ENCODE data around the gene GLIS1.

GLIS1 gene

DNA sequence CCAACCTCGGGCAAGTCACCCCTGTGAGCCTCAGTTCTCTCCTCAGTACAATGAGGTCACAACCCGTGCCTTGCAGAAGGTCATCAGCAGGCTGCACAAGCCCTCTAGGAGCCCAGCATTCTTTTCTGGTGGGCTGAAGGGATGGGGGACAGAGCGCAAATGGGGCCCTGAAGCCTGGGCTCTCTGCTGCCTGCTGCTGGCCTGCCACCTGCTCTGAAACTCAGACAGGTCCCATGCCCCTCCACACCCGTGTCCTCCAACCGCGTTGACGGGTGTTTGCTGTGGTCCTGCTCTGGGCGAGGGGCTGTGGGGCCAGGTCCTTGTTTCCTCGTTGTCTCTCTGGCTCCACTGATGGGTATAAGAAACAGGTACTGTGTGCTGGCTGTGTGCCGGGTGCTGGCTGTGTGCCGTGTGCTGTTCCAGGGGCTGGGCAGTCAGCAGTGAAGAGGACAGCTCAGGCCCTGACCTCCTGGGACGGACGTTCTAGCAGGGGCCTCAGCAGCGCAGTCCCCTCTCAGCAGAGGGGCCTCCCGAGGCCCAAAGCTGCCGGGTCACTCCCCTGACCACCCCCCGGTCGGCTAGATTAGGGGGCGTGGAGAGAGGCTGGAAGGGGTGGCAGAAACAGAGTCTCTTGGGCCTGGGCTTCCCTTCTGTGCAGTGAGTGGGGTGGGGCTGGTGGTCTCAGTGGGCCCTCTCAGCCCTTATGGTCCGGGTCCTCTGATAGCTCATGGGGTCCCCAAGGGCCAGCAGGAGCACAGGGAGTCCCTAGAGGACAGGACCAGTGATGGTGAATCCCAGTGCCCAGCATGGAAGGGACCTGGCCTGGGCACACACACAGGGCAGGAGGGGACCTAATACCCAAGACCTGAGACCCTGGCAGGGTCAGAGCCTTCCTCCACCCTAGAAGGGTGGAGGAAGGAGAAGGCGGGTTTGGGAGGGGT lies 237.6 kb downstream of the GLIS1 start:
- no peak for DNase-seq

DNA sequence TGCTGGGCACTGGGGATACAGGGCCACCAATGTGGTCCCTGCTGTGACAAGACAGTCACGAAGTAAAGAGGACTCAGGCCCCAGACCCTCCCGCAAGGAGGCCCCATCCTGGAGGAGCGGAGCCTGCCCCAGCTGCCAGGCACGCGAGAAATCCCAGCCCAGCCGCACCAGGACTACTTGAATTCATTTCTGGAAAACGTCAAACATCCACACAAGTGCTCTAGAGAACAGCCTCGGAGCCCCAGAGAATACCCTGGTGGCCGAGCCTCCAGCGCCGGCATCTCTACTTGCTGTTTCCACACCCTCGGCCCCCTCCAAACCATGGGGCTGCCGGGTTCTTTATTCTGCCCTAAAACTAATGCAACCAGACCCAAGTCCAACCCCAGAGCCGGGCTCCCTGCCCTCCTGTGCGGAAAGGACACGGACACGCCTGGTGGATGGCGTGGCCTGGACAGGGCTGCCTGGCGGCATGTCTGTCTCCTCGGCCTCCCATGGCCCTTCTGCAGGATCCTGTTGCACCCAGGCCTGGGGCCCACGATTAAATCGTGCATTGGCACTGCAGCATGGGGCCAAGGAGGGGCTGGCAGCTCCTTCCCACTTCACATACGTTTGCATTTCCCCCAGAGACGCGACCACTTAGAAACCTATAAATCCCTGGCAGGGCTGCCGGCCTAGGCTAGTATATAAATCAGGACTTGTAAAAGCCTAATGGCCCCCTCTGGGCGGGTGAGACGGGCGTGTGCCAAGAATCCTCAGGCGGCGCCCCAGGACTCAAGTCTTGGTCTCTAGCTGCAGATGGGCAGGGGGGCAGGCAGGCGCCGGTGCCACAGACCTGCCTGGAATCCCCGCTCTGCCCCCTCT lies 238.5 kb downstream of the GLIS1 start:
- DNase-seq: no peak

DNA sequence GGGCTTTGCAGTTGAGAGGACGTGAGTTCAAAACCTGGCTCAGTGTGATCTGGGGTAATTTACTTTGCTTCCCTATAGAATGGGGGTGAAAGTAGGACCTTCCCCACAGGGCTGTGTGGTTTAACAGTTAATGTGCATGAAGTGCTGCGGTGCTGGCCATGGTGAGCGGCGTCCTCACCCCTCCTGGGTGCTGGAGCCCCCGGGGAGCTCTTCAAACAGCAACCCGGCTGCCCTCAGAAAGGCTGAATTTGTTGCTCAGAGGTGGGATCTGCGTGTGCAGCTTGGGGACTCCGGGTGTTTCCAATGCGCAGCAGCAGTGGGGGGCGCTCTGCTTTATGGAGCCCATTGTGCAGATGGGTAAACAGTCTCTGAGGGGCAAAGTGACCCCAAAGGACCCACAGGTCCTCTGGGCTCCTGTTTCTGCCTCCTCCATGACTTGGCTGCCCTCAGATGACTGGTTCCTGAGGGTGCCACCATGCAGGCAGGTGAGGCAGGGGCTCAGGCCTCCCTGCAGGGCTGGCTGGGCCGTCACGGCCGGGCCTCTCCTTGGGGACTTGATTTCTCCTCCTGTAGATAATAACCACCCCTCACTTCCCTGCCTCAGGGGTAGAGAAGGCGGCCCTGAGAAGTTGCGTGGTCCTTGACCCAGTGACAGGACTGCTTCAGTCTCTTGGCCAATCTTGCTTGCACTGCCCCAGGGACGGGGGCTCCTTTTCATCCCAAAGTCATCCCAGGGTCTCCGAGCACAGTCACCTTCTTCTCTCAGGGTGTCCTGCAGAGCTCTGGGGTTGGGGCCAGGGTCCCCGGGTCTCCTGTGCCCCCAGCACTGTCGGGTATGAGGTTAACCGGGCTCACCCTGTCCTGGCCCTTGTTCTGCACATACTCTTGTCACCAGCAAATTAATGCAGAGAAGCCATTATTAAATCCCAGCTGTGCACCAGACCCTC lies 239.4 kb downstream of the GLIS1 start:
- no peak for DNase-seq

DNA sequence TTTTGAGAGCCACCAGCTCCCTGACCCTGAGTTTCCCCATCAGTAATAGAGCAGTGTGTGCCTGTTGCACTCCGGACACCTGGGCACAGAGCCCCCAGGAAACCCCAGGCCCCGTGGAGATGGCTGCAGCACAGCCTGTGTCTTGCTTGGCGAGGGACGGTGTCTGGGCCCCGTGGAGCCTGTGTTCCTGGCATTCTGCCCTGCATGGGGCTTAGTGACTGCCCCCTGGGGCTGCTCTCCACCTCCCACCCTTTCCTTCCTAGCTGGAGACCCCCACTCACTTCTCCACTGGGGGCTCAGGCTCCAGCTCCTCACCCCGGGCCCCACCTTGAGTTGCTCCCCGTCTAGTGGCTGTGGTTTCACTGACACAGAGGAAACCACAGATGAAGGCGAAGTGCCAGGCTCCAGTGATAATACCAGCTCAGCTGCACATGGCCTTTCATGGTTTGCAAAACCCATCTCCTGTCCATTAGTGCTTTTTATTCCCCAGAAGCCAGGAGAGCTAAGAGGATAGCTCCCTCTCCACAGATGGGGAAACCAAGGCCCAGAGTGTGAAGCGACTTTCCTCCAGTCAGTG lies 240.3 kb downstream of the GLIS1 start:
- no peak for DNase-seq

DNA sequence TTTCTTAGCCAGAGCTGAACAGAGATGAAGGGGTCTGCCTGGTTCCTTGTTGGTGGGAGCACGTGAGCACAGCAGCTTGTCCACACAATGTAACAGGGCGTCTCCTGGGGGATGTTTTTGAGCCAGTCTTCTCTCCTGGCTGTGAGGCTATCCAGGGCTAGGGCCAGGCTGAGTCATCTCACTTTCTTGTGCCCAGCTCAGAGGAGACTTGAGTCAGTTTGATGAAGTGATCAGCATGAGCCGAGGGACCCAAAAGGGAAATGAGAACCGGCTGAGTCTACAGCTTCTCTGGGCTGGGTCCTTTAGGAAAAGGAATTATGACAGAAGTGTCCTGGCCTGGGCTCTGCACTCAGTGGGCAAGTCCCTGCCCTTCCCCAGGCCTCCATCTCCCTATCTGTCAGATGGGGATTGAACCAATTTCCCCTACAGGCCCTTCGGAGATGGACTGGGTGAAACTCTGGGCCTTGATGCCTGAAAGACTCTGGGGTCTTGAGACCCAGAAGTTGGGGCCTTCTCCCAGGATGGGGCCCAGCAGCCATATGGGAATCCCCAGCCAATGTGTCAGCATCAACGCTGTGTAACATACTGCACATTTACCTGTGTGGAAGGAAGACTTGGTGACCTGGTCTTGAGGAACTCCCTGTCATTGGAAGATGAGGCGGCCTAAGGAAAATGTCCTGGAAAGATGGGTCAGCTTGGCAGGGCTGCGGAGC lies 243.2 kb downstream of the GLIS1 start:
- no peak for DNase-seq

DNA sequence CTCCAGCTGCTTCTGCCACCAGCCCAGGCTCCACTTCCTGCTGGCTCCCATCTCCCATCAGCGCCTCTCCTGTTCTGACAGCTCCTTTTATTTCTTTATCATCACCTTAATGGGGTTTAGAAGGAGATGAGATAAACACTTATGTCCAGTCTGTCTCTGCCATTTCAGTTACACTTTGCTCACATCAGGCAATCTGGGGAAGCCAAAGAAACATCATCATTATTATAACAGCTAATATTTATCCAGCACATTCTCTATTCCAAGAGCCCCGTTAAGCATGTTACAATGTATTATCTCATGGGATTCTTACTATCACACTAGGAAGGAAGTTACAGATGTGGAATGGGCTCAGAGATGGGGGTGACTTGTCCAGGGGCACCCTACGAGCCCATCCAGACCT lies 248.6 kb downstream of the GLIS1 start:
- no peak for DNase-seq

- DNase-seq: no peak
Observed at GRCh38 chr1:53486395-53487026, 252.5 kb downstream of the GLIS1 start.

GRCh38 chr1:53485478-53486394 lies 253.2 kb downstream of the GLIS1 start:
- DNase-seq: peak; percentile 93

DNA sequence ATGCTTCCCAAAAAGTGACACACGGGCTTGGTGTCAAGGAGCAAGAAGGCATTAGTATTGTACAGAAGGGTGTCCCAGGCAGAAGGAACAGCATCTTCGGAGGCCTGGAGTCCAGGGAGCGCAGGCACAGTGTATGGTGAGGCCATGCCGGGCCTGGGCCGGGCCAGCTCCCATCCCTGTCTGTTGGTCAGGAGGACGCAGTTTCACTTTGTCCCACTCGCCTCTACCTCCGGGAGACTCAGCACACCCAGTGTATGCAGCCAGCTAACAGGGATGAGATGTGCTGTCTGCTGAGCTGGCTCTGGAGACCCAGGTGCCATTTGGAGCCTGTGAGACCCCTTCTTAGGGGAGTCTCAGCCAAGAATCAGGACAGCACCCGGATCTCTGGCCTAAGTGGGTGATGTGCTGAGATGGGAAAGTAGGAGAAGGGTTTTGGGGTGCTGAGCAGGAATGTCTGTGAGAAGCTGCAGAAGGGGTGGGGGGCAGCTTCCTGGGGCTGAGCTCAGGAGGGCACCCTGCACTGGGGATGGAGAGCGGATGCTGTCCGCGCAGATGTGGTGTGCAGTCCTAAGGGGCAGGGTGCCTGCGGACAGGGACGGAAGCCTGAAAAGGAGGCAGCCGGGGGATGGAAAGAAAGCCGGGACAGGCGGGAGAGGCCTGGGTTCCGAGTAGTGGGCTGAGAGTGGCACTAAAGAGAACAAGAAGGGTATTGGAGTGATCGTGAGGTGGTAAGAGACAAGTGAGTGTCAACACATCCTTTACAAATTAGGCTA lies 254.1 kb downstream of the GLIS1 start:
- DNase-seq: no peak

GRCh38 chr1:53483656-53484055 lies 255.3 kb downstream of the GLIS1 start:
- DNase-seq: no peak

- DNase-seq: no peak
Observed at GRCh38 chr1:53483170-53483569, 255.8 kb downstream of the GLIS1 start.

- no peak for DNase-seq
Observed at GRCh38 chr1:53482441-53483153, 256.4 kb downstream of the GLIS1 start.

DNA sequence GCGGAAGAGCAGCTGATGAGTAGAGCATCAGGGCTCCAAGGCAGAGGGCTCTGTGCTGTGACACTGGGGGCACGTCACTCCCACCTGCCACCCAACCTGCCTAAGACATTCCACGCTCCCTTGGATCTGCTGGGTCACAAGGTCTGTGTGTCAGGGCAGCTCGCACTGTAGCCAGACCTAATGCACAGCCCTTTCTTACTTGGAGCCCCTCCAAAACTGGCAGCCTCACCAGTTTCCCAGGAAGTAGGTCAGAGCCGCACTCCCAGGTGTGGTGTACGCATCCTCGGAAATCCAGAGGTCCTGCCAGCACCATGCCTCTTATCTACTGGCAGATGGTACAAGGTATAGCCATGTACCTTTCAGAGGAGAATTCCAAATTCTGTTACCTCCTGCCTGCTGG lies 257.5 kb downstream of the GLIS1 start:
- DNase-seq: no peak

- DNase-seq: no peak
Observed at GRCh38 chr1:53480678-53481077, 258.3 kb downstream of the GLIS1 start.

DNA sequence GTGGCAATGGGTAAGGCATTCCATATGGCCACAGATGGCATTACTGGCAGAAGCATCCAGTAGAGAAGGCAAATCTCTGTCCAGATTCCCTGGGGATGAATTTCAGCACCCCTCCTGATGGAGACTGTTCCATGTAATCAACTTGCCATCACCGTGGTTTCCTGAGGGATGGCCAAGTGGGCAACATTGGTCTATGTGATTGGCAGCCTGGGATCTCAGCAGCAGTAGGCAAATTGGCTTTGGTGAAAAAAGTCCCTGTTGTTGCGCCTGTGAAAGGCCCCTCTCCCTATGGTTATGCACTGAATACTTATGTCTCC lies 260.5 kb downstream of the GLIS1 start:
- peak; percentile 60 for DNase-seq

DNA sequence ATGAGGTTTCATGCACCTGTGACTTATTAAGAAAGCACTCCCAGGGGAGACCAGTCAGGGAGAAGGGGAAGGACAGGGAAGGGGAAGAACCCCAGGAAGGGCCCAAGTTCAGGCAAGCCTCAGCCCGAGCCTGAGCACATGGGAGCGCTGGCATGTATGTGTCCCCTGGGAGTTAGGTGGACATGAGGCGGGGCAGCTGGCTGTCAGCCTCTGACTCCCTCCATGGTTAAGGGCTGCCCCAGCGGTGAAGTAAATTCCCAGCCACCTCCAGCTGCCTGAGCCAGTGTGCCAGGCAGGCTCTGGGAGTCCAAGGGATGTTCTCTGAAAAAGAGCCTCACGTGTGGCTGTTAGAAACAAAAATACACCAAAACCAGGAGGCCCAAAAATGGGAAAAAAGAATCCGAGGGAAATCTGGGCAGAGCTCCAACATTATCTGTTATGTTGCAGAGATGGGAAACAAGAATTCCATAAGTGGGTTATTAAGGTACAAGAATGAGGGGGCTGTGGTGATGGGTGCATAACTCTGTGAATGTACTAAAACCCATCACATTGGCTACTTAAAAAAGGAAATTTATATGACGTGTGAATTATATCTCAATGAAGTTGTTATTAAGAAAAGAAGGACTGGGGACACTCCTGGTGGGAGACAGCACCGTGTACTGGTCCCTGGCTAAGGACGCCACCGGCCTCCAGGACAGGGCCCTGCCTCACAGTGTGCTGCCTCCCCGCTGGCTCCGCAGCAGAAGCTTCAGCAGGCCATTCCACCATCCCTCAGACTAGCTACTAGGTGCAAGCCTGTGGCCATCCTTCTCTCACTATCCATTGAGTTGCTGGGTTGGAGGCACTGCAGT lies 261.1 kb downstream of the GLIS1 start:
- DNase-seq: peak; percentile 48

DNA sequence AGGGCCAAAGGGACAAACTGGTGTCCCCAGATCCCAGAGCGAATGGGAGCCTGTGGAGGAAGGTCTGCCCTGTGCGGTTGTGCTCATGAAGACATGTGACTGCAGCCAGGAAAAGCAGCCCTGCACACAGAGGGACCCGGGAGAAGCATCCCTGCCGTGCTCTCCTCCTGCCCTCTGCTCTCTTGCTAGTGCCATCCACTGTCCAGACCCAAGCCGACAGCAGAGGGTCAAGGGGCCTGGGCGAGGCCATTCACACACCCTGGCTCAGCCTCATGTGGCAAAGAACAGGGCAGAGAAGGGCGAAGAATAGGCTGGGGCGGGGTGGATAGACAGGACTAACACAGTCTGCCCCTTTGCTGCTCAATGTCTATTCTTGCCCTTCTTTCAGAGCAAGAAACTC lies 262.4 kb downstream of the GLIS1 start:
- no peak for DNase-seq

GRCh38 chr1:53475664-53476063 lies 263.3 kb downstream of the GLIS1 start:
- DNase-seq: no peak

All from NCI-H82 (cell line).